GM12864 (cell line): ENCODE data around the gene PSG6.
A peak's percentile ranks its signal among the peaks of the same experiment; 100 is the strongest.
"Not testable (repeated sequence)": the region's sequence is repeated elsewhere in the genome, so short reads cannot be mapped to it uniquely, and the experiment has no call there.

Source experiments
- DNase-seq: peaks from one replicate; pipeline ENCODE4 v3.0.0-alpha.2; 2011; ENCODE audit warnings: low read depth
- H3K4me3 ChIP-seq: 2 replicates; pipeline ENCODE4 v1.5.1; 2011; ENCODE audit warnings: mild to moderate bottlenecking, low read depth, low read length, control low read depth
- CTCF ChIP-seq: IDR thresholded peaks from 2 replicates; pipeline ENCODE4 v1.5.1; 2011; ENCODE audit warnings: low read depth, mild to moderate bottlenecking, moderate library complexity, low read length, control low read depth, inconsistent platforms; ENCODE audit errors: missing control alignments

Gene PSG6

GRCh38 chr19:42917634-42918033 lies at the start of gene PSG6:
TSS of gene PSG6 (minus strand) at chr19:42917894. CDS start at chr19:42917792, 102 bp downstream.
- H3K4me3 ChIP-seq, DNase-seq: not testable (repeated sequence)

GRCh38 chr19:42965176-42965575 lies 47.5 kb upstream of the PSG6 start:
- DNase-seq: no peak
- H3K4me3 ChIP-seq: no peak overlapping the region
- TF ChIP-seq CTCF: no peak

- no peak for DNase-seq
- H3K4me3 ChIP-seq: no peak overlapping the region
- TF ChIP-seq CTCF: no peak
Observed at GRCh38 chr19:42961119-42961518, 43.4 kb upstream of the PSG6 start.

- DNase-seq: not testable (repeated sequence)
Observed at GRCh38 chr19:42952126-42952525, 34.4 kb upstream of the PSG6 start.

GRCh38 chr19:42951476-42951875 lies 33.8 kb upstream of the PSG6 start:
- DNase-seq, H3K4me3 ChIP-seq: not testable (repeated sequence)

More at GRCh38 chr19:42952126-42952525, 34.4 kb upstream of the PSG6 start:
- H3K4me3 ChIP-seq: not testable (repeated sequence)

- peak; percentile 67 for TF ChIP-seq CTCF
- DNase-seq: no peak
- H3K4me3 ChIP-seq: no peak overlapping the region
Observed at GRCh38 chr19:42942187-42942789, 24.6 kb upstream of the PSG6 start.

- not testable (repeated sequence) for DNase-seq, H3K4me3 ChIP-seq
Observed at GRCh38 chr19:42937107-42937506, 19.4 kb upstream of the PSG6 start, which contains the start of gene PSG7. TSS of gene PSG7 (minus strand) at chr19:42937207. CDS start at chr19:42937076, 131 bp downstream.

- not testable (repeated sequence) for DNase-seq, H3K4me3 ChIP-seq
Observed at GRCh38 chr19:42934726-42935125, 17.0 kb upstream of the PSG6 start.

GRCh38 chr19:42934183-42934582 lies 16.5 kb upstream of the PSG6 start:
- not testable (repeated sequence) for DNase-seq, H3K4me3 ChIP-seq

GRCh38 chr19:42933412-42933811 lies 15.7 kb upstream of the PSG6 start:
- not testable (repeated sequence) for H3K4me3 ChIP-seq, DNase-seq

- not testable (repeated sequence) for DNase-seq, H3K4me3 ChIP-seq
Observed at GRCh38 chr19:42932485-42933101, 14.9 kb upstream of the PSG6 start.
